GM21723 (cell line): ENCODE data around the gene WIPF1.

ENCODE experiments used
- ATAC-seq: cut with Tn5 transposase; IDR thresholded peaks from one replicate; pipeline ENCODE4 v1.9.1; 2021; ENCODE audit warnings: mild to moderate bottlenecking, moderate library complexity; ENCODE audit not compliant: unreplicated experiment

The WIPF1 gene

GRCh38 chr2:174599310-174599921, 1.8 kb upstream of the WIPF1 start:
- ATAC-seq = no peak

DNA sequence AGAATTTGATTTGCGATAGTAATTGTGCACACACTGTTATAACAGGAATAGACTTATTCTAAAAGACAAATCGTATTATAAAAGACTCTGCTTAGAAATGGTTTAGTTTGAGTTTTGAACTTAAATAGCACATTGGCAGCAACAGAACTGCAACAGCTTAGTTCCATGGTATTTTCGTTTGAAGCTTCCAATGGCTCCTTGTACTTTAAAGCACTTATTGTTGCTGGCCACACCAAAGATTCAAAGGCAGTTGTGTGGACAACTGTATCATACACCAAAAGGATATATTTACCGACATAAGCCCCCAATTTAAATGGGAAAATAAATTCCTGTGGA, 627 bp downstream of the WIPF1 start:
- no peak for ATAC-seq

DNA sequence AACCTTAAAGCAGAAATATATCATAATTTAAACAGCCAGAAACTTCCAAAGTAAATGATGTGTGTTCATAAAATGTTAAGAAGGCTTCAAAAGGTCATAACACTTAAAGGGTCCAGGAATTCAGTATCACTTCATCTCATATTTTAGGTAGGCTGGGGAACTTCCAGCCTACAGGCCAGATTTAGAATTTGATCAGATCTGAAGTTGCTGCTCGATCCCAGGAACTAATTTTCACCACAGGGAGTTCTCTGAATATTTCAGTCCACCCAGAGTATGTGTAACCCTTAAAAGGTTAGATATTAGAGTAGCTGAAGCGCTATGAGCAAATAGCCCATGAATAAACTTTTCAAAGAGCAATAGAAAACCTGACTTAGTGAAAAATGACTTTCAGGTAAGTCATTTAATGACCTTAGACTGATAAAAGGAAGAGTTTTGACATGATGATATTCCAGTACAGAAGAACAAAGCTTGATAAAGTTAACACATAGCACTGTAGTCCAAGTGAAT, 1.7 kb downstream of the WIPF1 start:
- no peak for ATAC-seq

DNA sequence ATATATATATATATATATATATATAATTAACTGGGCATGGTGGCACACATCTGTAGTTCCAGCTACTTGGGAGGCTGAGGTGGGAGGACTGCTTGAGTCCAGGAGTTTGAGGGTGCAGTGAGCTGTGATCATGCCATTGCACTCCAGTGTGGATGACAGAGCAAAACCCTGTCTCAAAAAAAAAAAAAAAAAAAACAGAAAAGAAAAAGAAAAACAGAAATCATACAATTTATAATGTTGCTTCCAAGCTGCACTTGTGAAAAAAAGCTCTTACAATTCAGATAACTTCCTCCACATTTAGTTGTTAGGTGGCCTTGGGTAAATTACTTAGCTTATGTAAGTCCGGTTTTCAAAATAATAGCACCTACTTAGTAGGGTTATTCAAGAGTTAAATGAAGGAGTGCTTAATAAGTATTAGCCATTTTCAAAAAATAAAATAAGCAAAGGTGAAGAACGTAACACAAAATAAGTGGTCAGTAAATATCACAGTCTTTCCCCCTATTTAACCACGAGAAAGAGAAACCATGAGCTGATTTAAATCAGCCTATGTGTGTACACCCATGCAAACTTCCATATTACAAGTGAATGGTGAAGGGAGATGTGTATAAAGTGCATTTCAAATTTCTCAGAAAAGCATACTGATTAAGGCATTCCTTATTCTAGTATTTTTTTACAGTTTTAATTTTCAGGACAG, 2.3 kb downstream of the WIPF1 start:
- peak; percentile 25 for ATAC-seq

DNA sequence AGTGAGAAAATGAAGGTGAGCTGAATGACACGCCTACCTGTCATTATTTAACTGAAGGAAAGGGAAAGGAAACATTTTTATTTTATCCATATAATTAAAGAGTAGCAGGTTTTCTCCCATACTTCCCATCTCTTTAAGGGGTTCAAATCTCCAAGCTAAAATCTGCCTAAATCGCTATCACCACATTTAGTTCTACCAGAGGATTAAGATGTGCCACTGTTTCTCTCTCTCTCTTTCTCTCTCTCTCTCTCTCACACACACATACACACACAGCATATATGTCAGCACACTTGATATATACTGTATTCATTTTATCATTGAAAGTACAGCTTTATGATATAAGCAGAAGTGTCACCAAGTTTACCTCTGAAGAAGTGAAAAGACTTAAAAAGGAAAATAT, 3.1 kb downstream of the WIPF1 start:
- ATAC-seq = no peak

GRCh38 chr2:174593574-174594203, 3.9 kb downstream of the WIPF1 start:
- peak; percentile 62 for ATAC-seq

GRCh38 chr2:174593041-174593440, 4.6 kb downstream of the WIPF1 start:
- no peak for ATAC-seq

- no peak for ATAC-seq
Observed at GRCh38 chr2:174591740-174592139, 5.9 kb downstream of the WIPF1 start.

GRCh38 chr2:174590928-174591648, 6.5 kb downstream of the WIPF1 start:
- ATAC-seq = no peak

GRCh38 chr2:174590346-174590745, 7.3 kb downstream of the WIPF1 start:
- ATAC-seq = no peak

DNA sequence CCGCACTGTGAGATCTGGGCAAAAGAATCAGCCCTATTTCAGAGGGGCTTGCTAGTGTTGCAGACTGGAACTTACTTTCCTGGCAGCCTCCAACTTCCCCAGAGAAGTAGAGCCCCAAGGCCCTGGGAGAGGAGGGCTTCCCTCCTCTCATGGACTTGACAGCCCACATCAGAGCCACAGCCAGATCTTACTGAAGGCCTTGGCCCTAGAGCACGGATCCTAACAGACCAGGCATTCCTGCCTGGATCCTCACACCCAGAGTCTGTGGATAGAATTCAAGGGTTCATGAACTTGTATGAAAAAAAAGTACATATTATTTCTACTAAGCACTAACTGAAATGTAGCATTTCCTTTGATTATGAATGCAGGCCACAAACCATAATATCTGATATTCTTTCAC, 8.3 kb downstream of the WIPF1 start:
- ATAC-seq = no peak

GRCh38 chr2:174588463-174588862, 9.1 kb downstream of the WIPF1 start:
- ATAC-seq = no peak

DNA sequence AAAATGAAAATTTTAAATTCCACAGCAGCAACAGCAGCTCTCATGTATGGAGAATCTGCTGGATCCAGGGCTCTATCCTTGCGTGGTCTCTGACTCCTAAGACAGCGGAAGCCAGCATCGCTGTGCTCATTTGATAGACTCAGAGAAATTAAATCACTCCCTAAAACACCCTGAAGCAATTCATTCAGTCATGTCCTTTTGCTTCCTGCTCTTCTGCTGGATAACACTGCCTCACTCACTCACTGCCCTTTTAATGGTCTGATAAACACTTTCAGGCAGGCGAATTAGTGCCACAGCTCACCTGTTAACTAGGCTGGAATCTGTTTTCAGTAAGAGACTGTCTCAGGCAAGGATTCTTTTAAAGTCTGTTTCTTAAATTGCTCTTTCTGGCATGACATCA, 10.0 kb downstream of the WIPF1 start:
- ATAC-seq = no peak

DNA sequence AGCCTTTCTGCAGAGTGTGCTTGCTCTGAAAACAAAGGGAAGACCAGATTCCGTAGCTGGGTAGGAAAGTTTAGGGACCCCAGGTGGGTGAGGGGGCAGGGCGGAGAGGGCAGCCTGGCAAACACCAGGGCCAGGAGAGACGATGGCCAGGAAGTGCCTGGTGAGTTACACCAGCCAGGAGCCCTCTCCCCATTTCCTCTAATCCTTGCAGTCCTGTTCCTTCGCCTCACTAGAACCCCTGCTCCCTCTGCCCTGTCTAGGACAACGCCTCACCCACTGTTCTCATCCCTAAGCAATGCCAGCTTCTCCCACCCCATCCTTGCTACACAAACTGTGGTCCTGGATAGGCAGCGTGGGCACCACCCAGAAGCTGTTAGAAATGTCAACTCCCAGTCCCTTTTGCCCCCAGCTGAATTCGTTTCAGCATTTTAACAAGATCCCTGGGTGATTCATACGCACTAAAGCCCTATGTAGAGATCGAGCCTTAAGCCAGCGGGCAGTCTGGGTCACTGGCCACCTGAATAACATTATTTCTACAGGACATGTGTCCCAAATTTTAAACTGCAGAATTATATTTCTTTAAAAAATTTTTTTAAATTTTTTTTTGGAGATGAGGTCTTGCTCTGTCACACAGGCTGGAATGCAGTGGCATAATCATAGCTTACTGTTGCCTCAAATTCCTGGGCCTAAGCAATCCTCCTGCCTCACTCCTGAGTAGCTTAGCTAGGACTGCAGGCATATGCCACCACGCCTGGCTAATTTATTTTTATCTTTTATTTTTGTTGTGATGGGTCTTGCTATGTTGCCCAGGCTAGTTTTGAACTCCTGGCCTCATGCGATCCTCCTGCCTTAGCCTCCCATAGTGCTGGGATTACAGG, 10.9 kb downstream of the WIPF1 start:
- ATAC-seq = no peak

DNA sequence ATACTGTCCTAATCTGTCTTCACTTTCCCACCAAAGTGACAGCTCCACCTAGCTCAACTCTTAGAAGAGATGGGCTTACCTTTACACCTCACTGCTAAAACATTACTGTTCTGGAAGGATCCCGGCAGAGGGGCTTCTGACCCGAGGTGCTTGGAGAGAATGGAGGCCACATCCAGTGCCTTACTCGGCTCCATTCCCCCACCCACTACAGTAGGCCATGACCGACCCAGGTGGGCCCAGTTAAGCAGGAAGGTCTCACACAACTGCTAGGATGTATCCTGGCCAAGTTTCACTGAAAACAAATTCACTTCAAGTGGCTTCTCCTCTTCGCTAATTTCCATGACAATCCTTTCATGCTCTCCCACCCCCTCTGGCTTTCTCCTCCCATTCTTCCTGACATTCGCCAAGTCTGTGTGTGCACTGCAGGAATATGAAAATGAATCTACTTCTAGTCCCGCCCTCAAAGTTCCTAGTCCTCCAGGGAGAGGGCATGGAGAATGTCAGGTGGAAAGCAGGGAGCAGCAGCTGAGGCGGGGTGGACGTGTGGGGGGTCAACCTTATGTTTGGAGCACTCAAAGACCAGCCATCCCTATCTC, 11.8 kb downstream of the WIPF1 start:
- no peak for ATAC-seq

DNA sequence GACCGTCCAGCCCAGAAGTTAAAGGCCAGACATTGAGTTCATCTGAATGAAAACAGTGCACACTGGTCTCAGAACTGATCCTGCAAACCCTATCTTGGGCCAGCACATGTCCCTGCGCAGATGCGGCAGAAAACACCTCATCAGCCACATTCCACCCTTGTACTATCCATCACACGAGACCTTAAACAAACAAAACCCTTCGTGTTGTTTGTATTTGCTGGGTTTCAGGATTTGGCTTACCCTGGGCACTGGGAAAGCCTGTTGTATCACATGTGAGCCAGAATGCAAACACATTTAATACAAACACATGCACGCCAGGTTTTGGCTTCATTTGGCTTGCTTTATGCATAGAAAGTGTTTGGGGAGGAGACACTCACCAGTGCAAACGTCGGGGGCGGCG, 12.5 kb downstream of the WIPF1 start:
- no peak for ATAC-seq

DNA sequence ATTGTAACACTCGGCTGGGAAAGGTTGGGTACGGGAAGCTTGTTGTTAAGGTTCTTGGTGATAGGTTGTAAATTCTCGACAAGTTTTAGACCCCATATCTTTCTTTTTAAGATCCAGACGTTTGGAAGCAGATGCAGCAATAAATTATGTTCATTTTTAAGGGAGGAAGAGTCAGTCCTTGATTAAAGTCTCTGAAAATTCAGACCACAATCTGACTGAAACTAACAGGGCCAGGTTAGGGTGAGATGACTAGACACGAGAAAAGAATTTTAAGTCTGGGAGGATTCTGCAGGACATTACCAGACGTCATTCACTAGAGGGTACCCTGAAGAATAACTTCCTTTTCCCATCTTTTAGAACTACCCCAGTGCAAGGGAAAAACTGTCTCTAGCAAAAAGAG, 16.1 kb downstream of the WIPF1 start:
- ATAC-seq = no peak

DNA sequence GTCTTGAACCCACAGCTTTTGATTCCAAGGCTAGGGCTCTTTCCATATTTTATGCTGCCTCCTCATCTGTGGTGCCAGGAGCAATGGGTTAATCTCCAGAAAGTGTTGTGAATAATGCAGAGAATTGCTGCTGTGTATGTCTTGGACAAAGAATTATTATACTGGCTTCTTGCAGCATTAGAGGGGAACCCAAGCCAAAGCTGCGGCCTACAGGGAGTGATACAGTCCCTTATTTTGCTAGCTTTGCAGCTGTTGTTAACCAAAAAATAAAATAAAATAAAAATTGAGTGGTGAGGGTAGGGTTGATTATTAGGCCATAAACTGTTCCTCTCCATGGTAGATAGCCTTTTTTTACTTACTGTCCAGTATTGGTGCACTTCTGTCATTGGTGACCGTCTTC, 16.7 kb downstream of the WIPF1 start:
- no peak for ATAC-seq

DNA sequence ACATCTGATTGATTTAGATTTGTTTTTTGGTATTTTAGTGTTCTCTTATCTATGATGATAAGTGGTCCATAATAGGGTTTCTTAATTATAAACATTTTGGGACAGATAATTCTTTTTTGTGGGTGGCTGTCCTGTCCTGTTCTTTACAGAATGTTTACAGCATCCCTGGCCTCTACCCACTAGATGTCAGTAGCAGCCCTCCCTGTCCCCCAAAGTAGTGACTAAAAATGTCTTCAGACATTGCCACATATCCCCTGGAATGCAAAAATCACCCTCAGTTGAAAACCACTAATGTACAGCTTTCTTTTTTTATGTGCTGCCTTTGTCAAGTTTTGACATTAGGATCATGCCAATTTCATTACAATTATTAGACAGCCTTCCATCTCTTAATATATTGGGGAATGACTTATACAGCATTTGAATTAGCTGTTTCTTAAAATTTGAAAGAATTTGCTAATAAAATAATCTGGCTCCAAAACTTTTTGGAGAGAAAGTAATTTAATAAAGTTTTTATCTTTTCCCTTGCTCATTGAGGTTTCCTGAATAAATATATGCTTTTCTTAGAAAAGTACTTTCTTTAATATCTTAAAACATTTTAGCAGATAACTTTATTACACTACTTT, 19.5 kb downstream of the WIPF1 start:
- ATAC-seq = peak; percentile 63
